Activated T-cell treated with anti-CD3 and anti-CD28 coated beads, Interleukin-2, amount 50 U/mL, for 72 hours (primary cell): ENCODE results near the gene AEBP1. TPM values are rescaled to one million over a fixed set of nuclear protein-coding genes. Genes with fewer than 3 reads are reported as not detected.

ENCODE experiments used
- ATAC-seq, 2 donors: fragments of 150-1000 bp; cut with Tn5 transposase; replicated peaks in 1 of 2; 2 replicates each; pipeline ENCODE4 v1.10.0; 2021; ENCODE audit warnings: moderate library complexity in 2 of 2, mild to moderate bottlenecking in 1 of 2
- DNase-seq, 2 donors: peaks; one replicate each; pipeline ENCODE4 v3.0.0; 2021 to 2022; ENCODE audit warnings: mixed read lengths in 1 of 2
- H3K27ac Mint-ChIP-seq: one replicate; pipeline ENCODE4 v1.8.0; 2022; ENCODE audit warnings: mild to moderate bottlenecking, moderate library complexity, mixed read lengths
- H3K27me3 Mint-ChIP-seq: one replicate; pipeline ENCODE4 v1.8.0; 2022; ENCODE audit warnings: low read depth, mixed read lengths
- H3K36me3 Mint-ChIP-seq, 2 donors: one replicate each; pipeline ENCODE4 v1.8.0; 2022; ENCODE audit warnings: mixed read lengths in 2 of 2, mild to moderate bottlenecking in 1 of 2; ENCODE audit not compliant: insufficient read depth in 2 of 2
- H3K4me1 Mint-ChIP-seq: one replicate; pipeline ENCODE4 v1.8.0; 2022; ENCODE audit warnings: low read depth, mixed read lengths
- H3K4me3 Mint-ChIP-seq, 2 donors: one replicate each; pipeline ENCODE4 v1.8.0; 2022; ENCODE audit warnings: mild to moderate bottlenecking in 2 of 2, mixed read lengths in 2 of 2, moderate library complexity in 2 of 2
- H3K9me3 Mint-ChIP-seq, 2 donors: one replicate each; pipeline ENCODE4 v1.8.0; 2022; ENCODE audit warnings: mixed read lengths in 2 of 2
- total RNA-seq, 2 donors: library from RNA; stranded (reverse); gene quantifications; one replicate each; pipeline ENCODE4 v1.2.3, GENCODE V29; 2022

The AEBP1 gene
- total RNA-seq, 2 donors from 2014 or later: 18.1 to 18.4 TPM

DNA sequence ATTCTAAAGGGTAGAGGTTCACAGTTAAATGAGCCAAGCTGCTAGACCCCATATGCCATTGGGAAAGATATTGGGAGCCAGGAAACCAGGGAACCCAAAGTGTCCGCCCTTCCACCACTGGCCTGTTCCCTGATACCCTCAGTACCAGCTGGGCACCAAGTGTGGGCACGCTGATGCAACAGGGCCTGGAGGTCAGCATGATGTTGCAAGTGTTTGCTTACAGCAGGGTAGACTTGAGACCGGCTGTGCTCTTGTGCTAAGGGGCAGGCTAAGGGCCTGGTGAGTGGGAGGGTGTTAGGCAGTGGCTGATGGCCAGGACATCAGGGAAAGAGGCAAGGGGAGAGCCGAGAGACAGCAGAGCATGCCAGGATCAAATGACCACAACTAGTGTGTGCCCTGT, 58.0 kb downstream of the AEBP1 start:
- Mint-ChIP-seq H3K4me3 (no peak overlapping the region), H3K4me1 (no peaks in the 10 kb centered on the region), H3K36me3 (no peaks in the 10 kb centered on the region), H3K27me3 (no peaks in the 10 kb centered on the region), H3K9me3 (no peaks in the 10 kb centered on the region), H3K27ac (no peak overlapping the region)
- DNase-seq: no peak
- ATAC-seq: no peak

DNA sequence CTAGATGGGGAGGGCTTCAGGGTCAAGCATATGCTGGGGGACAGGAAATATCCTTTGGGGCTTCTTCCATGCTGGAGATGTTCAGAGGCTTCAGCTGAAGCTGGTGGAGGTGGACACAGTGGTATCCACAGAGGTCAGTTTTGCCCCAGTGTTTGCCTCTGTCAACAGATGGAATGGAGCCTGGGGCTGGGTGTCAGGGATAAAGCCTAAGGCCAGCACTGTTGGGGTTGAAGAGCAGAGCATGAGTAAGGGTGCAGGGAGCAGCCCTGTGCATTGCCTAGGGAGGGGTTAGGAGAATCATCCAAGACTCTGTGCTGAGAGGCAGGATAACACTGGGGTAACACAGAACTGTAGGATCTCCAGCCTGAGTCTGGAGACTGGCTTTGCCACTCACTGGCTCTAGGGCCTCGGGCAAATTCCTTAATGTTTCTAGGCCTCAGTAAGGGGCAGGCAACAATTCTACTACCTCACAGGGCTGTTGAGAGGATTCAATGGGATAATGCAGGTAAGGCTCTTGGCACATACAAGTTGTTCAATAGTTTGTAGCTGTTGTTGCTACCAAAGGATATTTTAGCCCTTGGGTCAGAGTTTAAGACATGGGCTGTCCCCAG, 58.7 kb downstream of the AEBP1 start:
- no peak for DNase-seq
- H3K36me3 Mint-ChIP-seq: no peaks in the 10 kb centered on the region
- no peak overlapping the region for H3K27ac Mint-ChIP-seq
- no peaks in the 10 kb centered on the region for H3K4me1 Mint-ChIP-seq
- no peaks in the 10 kb centered on the region for H3K27me3 Mint-ChIP-seq
- no peak overlapping the region for H3K4me3 Mint-ChIP-seq
- no peak for ATAC-seq
- H3K9me3 Mint-ChIP-seq: no peaks in the 10 kb centered on the region

DNA sequence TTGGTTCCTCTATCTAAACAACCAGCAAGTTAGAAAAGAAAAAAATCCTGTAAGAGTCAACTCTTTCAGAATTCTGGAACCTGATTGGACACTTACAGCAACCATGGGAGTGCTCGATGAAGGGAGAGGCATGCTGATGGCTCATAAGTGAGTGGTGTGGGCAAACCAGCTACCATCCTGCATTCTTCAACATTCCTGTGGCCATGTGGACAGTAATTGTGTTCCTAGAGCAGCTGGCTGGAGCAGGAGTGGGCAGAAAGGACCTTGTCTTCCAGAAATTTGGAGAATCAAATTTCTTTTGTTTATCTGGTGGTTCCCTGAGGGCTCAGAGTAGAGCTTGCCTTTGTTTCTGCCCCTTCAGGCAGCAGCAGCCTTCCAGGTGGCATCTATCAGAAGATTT, 59.4 kb downstream of the AEBP1 start:
- Mint-ChIP-seq H3K4me3 (no peak overlapping the region), H3K27me3 (no peaks in the 10 kb centered on the region), H3K9me3 (no peaks in the 10 kb centered on the region), H3K27ac (no peak overlapping the region), H3K36me3 (no peaks in the 10 kb centered on the region), H3K4me1 (no peaks in the 10 kb centered on the region)
- no peak for ATAC-seq
- no peak for DNase-seq

Other genes with a start within 250 kb of the AEBP1 start
- 100 to 1,000 TPM in 1 of 2 donors, 10 to 100 TPM in 1; 82.7 to 100 TPM for gene MRPS24, start 234.8 kb upstream of the AEBP1 start, total RNA-seq
- 10 to 100 TPM; 34.4 to 36.8 TPM for gene URGCP, start 197.7 kb upstream of the AEBP1 start, total RNA-seq
- gene UBE2D4, start 177.9 kb upstream of the AEBP1 start, total RNA-seq: 1 to 10 TPM; 6.7 to 9.0 TPM
- gene SPDYE1, start 106.4 kb upstream of the AEBP1 start, total RNA-seq: not detected
- 10 to 100 TPM; 57.8 to 58.8 TPM for gene DBNL, start 59.6 kb upstream of the AEBP1 start, total RNA-seq
- gene PGAM2, start 38.8 kb upstream of the AEBP1 start, total RNA-seq: 1 to 10 TPM; 1.2 to 1.7 TPM
- 10 to 100 TPM; 40.2 to 46.0 TPM for gene POLM, start 21.8 kb upstream of the AEBP1 start, total RNA-seq
- 100 to 1,000 TPM; 101 to 138 TPM for gene POLD2, start 19.2 kb downstream of the AEBP1 start, total RNA-seq
- gene MYL7, start 37.0 kb downstream of the AEBP1 start, total RNA-seq: not detected
- gene GCK, start 85.1 kb downstream of the AEBP1 start, total RNA-seq: 1 to 10 TPM in 1 of 2 donors, under 1 TPM in 1; 0.67 to 1.3 TPM
- gene YKT6, start 96.6 kb downstream of the AEBP1 start, total RNA-seq: 10 to 100 TPM; 66.0 to 72.3 TPM
- gene CAMK2B, start 221.2 kb downstream of the AEBP1 start, total RNA-seq: 1 to 10 TPM in 1 of 2 donors, under 1 TPM in 1; 0.86 to 1.4 TPM